ENCODE results near the gene SYTL5.
"Not testable (repeated sequence)": the region's sequence is repeated elsewhere in the genome, so short reads cannot be mapped to it uniquely, and the experiment has no call there.

The SYTL5 gene

DNA sequence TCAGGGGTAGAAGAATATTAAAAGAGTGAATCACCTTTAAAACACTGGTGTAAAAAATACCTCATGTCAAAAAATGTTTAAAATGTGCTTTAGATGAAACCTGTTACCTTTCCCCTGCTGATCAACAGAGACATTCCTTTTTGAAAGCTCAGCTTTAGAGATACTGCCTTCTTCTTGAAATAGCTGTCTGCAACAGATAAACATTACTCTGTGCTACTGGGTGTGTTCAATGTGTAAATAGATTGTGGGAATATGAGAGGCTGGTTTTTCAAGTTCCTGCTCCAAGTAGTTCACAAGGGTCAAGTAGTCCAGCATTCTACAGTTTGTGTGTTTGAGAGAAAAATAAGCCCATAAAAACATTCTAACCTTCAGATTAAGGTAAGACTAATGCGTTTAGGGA, at the start of gene SYTL5:
SYTL5 (plus strand) TSS at position 263 of the 400 bp plus-strand sequence. CDS start 27,337 bp downstream, outside the sequence.
- DNase-seq (ENCODE audit: low read depth), result no peak

DNA sequence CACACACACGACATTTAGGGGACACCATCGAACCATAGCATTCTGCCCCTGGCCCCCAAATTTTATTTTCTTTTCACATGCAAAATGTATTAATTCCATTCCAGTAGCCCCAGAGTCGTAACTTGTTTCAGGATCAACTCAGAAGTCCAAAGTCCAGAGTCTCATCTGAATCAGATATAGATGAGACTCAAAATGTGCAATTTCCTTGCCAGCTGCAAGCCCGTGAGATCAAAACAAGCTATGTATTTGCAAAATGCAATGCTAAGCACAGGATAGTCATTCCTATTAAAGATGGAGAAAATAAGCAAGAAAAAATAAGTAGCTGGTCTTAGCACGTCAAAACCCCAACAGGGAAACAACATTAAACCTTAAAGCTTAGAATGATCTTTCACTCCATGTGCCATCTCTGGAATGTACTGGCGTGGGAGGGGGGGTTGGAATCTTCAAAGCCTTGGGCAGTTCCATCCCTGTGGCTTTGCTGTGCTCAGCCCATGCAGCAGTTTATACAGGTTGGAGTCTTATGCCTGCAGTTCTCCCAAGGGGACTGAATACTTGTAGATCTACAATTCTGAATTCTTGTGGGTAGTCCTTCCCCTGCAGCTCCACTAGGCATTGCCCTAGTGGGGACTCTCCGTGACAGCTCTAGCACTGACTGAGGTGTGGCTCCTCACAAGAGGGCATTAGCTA, 47.7 kb upstream of the SYTL5 start:
- DNase-seq (ENCODE audit: low read depth), result no peak

DNA sequence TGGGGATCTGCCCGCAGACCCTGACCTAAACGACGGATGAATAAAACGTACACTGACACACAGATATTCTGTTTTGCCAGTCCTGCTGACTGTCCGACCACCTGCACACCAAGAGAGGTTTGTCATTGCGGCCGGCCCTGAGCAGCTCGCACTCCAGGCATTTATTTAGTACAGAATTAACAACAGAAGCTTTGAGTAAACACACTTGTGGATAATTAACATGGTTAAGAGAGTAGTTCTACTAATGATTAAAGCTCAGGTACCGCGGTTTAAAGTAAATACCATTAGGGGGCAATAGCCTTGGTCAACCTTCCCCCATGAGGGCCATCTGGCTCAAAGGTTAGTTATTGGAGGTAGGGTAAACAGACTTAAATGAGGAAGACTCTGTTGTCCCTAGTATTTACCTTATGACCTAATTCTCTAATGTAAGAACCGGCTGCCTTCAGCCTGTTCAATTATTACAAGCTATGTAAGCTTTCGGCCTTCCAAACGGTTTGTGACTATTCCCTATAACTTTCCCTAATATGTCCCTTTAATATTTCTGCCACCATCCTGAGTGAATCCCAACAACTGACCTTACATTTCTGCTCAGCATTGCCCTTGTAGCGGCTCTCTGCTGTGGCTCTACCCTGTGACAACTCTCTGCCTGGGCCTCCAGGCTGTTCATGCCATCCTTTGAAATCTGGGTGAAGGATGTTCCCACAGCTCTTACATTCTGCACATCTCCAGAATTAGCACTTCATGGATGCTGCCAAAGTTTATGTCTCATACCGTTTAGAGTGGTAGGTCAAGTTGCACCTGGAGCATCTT, 46.9 kb upstream of the SYTL5 start:
- DNase-seq (ENCODE audit: low read depth), result no peak

DNA sequence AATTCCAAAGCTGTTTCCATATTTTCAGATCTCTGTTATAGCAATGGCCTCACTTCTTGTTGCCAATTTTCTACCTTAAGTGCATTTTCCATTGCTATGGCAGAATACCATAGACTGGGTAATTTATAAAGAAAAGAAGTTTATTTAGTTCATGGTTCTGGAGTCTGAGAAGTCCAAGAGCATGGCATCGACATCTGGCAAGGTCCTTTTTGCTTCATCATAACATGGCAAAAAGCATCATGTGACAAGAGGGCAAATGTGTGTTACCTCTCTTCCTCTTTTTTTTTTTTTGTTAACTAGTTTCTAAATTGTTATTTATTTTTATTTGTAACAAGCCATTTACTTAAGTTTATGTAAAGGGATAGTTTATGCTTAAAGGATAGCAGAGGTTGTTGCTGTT, 45.2 kb upstream of the SYTL5 start:
- no peak for DNase-seq (ENCODE audit: low read depth)

DNA sequence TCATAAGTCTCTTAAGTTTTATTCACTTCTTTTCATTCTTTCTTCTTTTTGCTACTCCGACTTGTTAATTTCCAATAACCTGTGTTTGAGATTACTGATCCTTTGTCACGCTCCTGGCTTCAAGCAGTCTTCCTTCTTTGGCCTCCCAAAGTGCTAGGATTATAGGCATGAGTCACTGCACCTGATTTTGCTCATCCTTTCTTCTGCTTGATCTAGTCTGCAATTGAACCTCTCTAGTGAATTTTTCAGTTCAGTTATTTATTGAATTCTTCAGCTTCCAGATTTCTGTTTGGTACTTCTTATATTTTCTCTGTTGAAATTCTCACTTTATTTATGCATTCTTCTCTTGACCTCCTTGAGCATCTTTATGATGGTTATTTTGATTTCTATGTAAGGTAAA, 38.6 kb upstream of the SYTL5 start:
- no peak for DNase-seq (ENCODE audit: low read depth)

DNA sequence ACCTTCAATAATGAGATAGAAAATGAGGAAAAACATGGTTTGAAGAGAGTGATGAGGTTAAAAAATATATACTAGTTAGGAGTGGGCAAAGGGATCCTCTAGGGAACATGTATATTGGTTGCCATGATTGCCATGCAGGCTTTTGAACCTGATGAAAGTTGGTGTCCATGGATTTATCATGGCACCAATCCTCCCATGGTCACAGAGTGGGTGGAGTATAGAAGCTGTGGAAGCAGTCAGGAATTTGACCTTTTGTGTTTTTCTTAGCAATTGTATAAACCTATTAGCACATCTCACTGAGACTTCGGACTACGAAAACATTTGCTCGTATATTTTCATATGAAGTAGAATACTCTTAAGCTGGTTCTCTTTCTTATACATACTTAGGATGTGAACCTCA, 30.9 kb upstream of the SYTL5 start:
- no peak for DNase-seq (ENCODE audit: low read depth)

DNA sequence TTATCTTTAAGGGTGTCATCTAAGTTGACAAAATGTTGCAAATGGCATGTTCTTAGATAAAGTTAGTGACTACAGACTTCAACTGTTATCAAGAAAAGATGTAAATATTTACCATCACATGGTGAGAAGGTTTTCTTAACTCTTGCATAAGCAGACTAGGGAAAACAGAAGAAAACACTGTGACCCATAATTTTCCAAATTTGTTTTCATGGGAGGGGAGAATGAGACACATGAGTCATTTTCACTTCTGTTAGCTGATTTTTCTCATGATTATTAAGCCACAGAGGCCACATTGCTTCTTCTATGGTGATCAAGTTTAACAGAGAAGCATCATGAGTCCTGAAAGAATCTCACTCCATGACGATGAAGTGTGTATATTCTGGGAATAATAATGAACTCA, 30.2 kb upstream of the SYTL5 start:
- no peak for DNase-seq (ENCODE audit: low read depth)

DNA sequence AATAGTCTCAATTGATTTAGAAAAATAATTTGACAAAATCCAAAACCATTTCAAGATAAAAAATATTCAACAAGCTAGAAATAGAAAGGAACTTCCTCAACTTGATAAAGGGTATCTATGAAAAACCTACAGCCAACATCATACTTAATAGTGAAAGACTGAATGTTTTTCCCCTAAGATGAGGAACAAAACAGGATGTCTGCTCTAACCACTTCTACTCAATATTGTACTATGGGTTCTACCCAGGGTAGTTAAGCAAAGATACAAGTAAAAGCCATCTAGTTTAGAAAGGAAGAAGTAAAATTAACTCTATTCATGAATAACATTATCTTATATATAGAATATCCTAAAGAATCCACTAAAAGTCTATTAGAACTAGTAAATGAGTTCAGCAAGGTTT, 21.5 kb upstream of the SYTL5 start:
- DNase-seq (ENCODE audit: low read depth), result no peak

DNA sequence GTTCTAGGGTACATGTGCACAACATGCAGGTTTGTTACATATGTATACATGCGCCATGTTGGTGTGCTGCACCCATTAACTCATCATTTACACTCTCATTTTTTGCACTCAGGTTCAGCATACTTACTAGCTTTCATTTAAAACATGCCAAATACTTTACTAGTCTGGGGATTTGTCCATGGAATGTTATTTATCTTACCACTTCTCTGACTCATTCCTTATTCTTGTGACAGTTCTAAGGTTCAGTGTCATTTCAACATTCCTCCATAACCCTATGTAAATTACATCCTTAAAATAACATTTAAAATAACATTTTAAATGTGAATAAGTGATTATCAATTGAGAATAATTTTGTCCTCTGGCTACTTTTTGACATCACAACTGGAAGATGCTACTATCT, 19.5 kb upstream of the SYTL5 start:
- no peak for DNase-seq (ENCODE audit: low read depth)

DNA sequence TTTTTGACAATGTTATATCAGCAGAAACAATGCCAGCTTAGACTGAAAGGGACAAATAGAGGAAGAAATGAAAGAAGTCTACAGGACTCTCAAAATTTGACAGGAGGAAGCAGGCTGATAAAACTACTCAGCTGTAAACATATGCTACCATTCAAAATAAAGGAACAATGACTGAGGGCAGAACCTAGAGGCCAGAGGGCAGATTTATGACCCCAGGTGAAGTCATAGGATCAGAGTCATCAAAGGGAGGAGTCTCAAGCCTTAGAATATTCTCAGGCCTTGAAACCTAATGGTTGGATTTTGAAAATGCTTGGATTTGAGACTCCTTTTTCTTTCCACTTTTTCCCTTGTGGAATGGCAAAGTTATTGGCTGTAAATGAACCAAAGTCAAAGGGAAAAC, 17.0 kb upstream of the SYTL5 start:
- no peak for DNase-seq (ENCODE audit: low read depth)

DNA sequence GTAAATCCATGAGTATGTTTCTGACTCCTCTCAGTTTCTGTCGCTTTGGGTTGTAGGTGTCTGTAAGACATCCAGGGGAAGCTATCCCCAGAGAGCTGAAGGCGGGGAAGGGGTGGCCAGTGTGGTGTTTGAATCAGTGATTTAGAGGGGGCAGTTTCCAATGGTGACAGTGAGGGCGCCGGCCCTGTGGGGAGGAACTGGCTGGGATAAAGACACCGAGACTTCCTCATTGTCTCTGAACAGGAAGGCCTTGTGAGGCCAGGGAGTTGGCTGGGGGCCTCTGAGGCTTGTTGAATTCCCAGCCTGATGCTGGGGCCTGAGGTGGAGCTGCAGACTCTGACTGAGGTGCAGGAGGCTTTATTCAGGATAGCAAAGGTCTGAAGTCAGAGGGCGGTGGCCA, 15.1 kb upstream of the SYTL5 start:
- not testable (repeated sequence) for DNase-seq (ENCODE audit: low read depth)

DNA sequence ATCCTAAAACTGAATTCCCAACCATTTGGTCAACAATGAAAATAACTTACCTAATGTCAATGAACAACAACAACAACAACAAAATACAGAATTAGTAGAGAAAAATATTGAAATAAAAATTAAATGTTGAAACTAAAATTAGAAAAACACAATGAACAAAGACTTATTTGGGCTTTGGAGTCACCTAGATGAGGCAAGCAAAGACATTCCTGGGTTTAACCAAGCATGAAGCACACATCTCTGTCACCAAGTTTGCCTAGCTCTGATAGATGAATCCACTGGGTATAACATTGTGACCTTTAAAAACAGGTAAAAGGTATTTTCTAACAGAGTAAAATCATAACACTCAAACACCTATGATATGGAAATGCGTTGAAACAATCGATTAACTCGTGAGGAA, 13.2 kb upstream of the SYTL5 start:
- no peak for DNase-seq (ENCODE audit: low read depth)

DNA sequence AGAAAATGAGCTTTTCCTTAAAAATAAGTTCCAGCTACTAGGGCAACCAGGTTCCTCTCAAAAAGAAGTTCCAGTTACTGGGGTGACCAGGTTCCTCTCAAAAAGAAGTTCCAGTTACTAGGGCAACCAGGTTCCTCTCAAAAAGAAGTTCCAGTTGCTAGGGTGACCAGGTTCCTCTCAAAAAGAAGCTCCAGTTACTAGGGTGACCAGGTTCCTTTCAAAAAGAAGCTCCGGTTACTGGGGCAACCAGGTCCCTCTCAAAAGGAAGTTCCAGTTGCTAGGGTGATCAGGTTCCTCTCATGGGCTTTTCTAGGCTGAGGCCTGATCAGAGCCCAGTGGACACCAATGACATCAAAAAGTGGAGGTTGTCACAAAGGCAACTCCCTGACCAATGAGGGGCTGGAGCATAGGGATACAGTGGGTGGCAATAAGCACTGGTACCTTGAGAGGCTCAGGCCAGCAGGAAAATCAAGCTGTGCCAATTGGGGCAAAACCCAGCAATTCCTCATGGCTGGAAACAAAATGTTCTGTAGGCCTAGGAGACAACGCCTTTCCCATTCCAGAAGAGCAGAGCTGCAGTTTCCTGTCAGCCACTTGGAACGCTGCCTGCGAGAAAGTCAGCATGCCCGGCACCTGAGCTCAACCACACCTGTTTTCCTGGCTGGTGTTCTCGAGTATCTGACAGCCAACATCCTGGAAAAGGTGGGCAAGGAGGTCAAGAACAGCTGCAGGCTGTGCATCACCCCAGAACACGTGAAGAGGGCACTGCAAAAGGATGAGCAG, 12.3 kb upstream of the SYTL5 start:
- DNase-seq (ENCODE audit: low read depth), result no peak

DNA sequence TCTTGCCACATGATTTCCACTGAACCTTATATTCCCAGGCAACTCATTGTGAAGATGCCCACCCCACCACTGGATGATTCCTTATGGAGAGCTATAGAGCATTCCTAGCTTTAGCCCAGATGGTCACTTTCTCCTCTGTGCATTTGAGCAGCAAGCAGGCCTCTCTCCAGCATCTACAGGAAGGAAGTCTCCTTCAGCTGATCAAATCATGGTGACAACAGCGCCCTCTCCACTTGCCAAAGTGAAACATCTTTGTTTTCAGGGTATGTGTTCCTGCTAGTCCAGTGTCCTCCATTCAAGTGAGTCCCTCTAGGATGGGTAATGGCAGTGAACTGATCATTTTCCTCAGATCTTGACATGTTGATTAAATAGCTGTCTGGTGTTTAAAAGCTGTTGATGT, 10.9 kb upstream of the SYTL5 start:
- no peak for DNase-seq (ENCODE audit: low read depth)

DNA sequence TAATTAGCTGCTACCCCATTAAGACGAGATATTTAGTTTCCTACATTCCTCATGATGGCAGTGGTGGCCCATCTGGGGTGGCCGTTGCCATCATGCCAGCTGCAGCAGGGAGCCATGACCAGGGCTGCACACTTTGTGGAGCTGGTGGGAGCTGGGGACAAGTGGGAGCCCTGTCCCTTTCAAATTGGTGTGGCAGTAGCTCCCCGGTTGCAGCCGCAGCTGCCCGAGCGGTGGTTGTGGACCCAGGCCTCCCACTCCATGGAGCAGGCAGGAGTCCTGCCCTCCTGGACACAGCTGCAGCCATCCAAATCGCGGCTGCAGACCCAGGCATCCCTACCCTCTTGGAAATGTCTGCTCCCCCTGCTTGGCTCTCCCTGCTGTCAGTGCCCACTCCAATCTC, 9.3 kb upstream of the SYTL5 start:
- DNase-seq (ENCODE audit: low read depth), result no peak

DNA sequence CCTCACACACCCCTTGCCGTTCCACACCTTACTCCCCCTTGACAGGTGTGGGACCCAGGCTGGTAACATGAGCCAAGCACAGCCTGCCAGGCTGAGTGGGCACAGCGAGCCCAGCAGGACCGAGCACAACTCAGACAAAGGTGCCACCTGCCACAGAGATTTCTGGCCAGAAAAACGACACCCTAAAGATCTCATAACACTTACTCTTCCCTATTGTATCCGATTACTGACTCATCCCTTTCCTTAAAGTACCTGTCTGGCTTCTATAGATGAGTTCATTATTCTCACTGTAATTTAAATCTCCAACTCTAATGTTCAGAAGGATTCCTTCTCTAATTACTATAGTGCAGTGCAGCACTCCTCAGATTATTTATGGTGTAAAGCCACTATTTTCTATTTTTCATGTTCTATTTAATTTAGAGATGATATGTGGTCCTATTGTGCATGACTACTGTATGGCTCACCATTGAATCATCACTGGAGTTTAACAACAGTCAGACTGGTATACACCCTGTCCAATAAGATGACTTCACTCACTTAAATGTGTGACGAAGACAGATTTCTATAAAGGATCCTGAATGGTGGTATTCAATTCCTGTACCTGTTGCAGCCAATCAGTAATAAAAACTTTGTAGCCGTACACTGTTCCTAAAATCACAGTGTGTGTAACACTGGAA, 7.6 kb upstream of the SYTL5 start:
- no peak for DNase-seq (ENCODE audit: low read depth)

DNA sequence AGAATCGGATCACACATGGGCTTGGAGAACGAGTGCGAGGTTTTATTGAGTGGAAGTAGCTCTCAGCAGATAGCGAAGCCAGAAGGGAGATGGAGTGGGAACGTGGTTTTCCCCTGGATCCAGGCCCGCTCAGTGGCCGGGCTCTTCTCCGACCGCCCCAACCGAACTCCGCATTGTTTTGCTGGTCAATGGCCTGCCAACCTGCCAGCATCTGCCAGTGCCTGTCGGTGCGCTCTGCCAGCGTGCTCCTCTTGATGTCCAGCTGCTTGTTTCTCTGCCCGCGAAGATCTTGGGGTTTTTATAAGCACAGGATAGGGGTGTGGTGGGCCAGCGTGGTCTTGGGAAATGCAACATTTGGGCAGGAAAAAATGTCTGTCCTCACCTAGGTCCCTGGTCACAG, 5.6 kb upstream of the SYTL5 start:
- no peak for DNase-seq (ENCODE audit: low read depth)

DNA sequence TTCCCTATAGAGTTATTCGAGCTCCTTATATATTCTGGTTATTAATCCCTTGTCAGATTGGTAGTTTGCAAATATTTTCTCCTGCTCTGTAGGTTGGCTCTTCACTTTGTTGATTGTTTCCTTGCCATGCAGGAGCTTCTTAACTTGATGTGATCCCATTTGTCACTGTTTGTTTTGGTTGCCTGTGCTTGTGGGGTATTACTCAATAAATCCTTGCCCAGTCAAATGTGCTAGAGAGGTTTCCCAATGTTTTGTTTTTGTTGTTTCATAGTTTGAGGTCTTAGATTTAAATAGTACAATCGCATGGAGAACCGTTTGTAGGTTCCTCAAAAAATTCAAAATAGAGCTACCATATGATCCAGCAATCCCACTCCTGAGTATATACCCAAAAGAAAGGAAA, 2.3 kb upstream of the SYTL5 start:
- DNase-seq (ENCODE audit: low read depth), result no peak

DNA sequence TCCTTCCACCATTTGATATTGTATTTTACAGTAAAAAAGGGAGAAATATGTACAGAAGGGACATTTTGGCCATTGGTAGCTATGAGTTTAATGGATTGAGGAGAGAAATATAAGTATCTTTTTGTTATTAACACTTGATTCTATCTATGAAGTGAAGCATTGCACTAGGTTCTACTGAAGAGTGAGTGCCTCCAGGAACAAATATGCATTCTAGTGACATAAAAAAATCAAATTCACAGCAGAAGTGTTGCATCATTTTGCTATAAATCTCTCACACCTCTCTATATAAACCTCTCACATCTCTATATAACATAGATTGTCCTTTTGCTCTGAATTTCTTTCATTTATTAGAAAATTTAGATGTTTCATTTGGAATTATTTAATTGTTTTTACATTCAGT, 425 bp downstream of the SYTL5 start:
- DNase-seq (ENCODE audit: low read depth), result no peak

DNA sequence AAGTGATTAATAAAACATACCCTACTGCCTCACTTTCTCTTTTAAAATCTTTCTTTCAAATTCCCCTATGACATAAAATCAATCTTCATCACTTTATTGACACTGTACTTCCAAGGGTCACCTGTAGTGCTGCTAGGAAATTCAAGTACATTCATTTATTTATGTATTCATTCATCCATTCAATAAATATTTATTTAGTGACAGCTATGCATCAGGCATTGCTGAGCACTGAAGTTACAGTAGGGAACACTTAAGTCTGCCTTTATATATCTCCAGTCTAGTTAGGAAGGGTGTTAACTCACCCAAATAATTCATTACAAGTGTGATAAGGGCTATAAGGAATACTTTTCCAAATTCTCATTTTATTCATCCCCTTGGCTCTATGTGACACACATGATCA, 2.3 kb downstream of the SYTL5 start:
- DNase-seq (ENCODE audit: low read depth), result no peak

DNA sequence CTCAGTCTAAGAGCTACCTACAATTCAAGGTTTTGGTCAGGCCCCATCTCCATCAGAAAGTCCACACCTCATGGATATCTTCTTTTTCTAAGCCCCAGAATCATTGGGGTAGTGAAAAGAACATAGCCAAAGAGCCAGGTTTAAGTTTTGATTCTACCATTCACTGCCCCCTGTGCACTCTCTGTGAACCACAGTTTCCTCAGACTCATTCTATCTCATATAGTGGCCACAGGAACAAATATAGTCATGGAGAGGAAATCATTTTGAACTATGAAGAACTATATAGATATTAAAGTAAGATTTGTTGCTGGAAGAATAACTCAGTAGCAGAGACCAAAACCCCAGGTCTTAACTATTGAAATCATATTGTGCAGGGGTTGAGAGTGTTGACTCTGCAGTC, 3.3 kb downstream of the SYTL5 start:
- no peak for DNase-seq (ENCODE audit: low read depth)

DNA sequence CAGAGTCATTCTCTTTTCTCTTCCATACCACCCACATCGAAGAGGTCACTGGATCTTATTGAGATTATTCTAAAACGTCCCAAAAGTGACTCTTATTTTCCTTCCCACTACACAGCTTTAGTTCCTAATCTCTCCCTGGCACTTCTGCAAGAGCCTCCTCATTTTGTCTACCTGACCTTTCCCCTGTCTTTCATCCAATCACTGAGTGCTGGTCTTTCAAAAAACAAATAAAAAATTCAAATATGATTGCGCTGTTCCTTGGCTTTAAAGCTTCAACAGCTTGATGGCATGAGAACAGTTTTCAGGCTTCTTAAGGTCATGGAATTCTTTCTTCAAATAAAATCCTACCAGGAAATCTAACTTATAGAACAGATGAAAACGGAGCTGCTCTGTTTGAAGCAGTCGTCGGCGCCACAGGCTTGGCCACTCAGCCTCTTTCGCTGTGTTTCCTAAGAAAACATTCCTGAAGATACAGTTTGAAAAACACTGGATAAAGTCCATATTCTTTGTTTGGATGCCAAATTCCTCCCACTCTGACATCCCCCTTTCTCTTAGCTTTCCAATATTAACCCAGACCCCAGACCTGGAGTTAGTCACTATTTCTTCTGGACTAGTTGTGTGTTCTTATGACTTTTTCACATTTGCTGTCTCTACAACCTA, 12.5 kb downstream of the SYTL5 start:
- DNase-seq (ENCODE audit: low read depth), result no peak

Data from stimulated activated CD8-positive, alpha-beta memory T cell treated with anti-CD3 and anti-CD28 coated beads, Interleukin-15, amount 100 ng/mL, for 1 hour (primary cell).